Esophagus muscularis mucosa (tissue), 3 donors: ENCODE measurements around the gene HINFP.
"Not testable (repeated sequence)": the region's sequence is repeated elsewhere in the genome, so short reads cannot be mapped to it uniquely, and the experiment has no call there.

ENCODE experiments used
- CTCF ChIP-seq, 3 experiments: fragments of 200-600 bp in 2 of 3; fragments of 450-650 bp in 1 of 3; sonication (generic) in 2 of 3; IDR thresholded peaks; one replicate each; pipeline ENCODE4 v1.5.1; 2017 to 2019; ENCODE audit warnings: antibody characterized with exemption in 3 of 3, mild to moderate bottlenecking in 2 of 3, moderate library complexity in 1 of 3
- POLR2AphosphoS5 ChIP-seq, 2 donors: sonication (generic); formaldehyde crosslinking; IDR thresholded peaks; one replicate each; pipeline ENCODE4 v1.6.1; 2017; ENCODE audit warnings: antibody characterized with exemption in 2 of 2

- not testable (repeated sequence) for TF ChIP-seq CTCF, POLR2AphosphoS5 (IDR thresholded peaks at IDR 0.05)
These were observed 17.9 kb downstream of the HINFP start for GRCh38 chr11:119139276-119139675.
